Measurements from ENCODE around the gene PSMD8.

DNA sequence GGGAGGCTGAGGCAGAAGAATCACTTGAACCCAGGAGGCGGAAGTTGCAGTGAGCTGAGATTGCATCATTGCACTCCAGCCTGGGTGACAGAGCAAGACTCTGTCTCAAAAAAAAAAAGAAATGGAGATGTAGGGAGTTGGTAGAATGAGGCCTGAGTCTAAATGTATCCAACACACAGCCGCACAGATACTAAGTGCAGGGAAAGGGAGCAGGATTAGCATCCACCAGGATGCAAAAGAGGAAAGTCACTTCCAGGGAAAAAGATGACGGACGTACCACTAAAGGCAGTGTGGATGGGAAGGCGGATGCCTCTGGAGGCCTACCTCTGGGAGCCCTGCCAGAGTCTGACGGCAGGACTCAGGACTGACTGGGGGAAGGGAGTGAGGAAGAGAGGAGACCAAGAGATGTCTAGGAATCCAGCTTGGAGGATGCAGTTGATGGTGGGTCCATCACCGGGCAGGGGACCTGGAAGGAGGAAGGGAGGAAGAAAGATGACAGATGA lies 35.3 kb downstream of the PSMD8 start:
- TF ChIP-seq, protein P1, sequence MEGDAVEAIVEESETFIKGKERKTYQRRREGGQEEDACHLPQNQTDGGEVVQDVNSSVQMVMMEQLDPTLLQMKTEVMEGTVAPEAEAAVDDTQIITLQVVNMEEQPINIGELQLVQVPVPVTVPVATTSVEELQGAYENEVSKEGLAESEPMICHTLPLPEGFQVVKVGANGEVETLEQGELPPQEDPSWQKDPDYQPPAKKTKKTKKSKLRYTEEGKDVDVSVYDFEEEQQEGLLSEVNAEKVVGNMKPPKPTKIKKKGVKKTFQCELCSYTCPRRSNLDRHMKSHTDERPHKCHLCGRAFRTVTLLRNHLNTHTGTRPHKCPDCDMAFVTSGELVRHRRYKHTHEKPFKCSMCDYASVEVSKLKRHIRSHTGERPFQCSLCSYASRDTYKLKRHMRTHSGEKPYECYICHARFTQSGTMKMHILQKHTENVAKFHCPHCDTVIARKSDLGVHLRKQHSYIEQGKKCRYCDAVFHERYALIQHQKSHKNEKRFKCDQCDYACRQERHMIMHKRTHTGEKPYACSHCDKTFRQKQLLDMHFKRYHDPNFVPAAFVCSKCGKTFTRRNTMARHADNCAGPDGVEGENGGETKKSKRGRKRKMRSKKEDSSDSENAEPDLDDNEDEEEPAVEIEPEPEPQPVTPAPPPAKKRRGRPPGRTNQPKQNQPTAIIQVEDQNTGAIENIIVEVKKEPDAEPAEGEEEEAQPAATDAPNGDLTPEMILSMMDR (IDR thresholded peaks at IDR 0.05; ENCODE audit: insufficient read depth, low read length, poor library complexity, severe bottlenecking): no peak
- no peak for TF ChIP-seq EZH2phosphoT487 (conservative IDR thresholded peaks at IDR 0.05; ENCODE audit: low read length)

Data from SU-DHL-6 (cell line).